HG03135 (cell line): ENCODE measurements around the gene DPP4.
"Not testable (repeated sequence)": the region's sequence is repeated elsewhere in the genome, so short reads cannot be mapped to it uniquely, and the experiment has no call there.

Experiments used
- ATAC-seq: cut with Tn5 transposase; IDR thresholded peaks from one replicate; pipeline ENCODE4 v1.9.1; 2021; ENCODE audit warnings: mild to moderate bottlenecking, moderate library complexity; ENCODE audit not compliant: unreplicated experiment

Gene DPP4

GRCh38 chr2:162060532-162060931 lies 13.5 kb downstream of the DPP4 start:
- no peak for ATAC-seq

DNA sequence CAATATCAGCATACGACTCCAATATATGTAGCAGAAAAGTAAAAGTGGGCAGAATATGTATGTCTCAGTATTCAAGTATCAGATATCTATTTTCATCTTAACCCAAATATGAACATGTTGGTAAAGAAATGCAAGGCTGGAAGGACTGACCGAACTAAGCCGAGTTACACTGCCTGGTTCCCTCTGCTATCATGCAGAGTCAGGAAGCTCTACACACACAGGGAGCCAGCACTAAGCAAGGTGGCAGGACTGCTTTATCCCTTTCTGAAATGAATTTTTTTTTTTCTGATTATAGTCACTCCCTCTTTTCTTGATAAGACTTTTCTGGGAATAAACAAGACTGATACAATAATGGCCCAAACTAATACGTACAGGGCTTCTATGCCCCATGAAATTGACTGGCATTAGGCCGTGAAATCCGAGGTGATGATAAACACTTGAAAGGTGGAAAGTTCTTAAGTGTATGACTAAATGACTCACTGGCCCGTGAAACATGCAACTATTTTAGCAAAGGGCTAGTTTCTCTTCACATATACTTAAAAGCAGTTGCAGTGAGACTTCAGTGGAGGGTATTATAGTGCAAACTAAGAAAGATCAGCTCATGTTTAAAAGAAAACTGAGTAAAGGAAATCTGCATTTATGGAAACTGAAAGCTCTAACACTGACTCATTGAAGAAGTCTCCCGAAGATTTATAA lies 14.9 kb downstream of the DPP4 start:
- peak; percentile 83 for ATAC-seq

DNA sequence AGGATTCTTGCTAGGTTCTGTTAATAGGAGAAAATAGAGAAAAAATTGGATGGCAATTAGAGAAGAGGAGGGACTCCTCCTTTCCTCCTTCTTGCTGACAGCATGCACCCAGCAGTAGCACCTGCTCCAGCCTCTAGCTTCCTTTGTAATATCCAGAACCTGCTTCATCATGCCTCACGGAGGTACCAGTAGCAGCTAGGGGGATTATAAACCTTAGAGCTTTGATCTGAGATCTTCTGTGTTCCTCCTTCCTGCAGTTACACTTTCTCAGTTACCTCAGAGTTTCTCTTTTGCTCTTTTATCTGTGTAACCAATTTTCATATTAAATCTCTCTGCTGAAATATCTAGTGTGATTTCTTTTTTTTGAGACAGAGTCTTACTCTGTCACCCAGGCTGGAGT lies 16.6 kb downstream of the DPP4 start:
- ATAC-seq = no peak

DNA sequence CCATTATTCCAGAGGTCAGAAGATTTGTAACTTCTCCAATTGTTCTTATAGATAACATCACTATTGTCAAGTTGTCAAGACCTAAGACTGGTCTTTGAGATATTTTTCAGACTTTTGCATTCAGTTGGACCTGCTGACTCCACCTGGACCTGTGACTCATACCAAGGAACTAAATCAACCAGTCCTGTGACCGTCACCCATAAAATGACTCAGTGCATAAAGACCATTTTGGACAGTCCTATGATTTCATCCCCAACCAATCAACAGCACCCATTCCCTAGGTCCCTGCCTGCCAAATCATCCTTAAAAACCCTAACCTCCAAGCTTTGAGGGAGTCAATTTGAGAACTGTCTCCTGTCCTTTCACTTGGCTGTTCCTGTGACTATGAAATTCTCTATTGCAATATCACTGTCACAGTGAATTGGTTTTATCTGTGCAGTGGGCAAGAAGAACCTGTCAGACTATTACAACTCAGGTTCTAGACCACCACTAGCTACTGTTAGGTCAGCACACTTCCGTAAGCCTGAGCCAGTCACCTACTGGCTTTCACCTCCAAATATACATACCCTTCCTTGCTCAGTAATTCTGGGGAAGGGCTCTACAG lies 17.1 kb downstream of the DPP4 start:
- no peak for ATAC-seq

DNA sequence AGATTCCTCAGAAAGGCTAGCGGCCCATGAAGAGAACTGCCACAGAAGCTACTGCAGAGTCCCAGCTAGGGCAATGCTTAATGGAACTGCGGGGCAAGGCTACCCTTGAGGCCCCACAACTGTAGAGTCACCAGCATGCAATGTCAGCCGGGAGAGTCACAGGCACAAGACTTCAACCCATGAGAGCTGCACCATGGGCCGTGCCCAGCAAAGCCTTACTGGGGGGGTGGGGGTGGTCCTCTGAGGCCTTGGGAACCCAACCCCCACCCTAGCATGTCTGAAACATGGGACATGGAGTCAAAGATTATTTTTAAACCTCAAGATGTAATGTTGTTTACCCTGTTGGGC lies 20.2 kb downstream of the DPP4 start:
- no peak for ATAC-seq

DNA sequence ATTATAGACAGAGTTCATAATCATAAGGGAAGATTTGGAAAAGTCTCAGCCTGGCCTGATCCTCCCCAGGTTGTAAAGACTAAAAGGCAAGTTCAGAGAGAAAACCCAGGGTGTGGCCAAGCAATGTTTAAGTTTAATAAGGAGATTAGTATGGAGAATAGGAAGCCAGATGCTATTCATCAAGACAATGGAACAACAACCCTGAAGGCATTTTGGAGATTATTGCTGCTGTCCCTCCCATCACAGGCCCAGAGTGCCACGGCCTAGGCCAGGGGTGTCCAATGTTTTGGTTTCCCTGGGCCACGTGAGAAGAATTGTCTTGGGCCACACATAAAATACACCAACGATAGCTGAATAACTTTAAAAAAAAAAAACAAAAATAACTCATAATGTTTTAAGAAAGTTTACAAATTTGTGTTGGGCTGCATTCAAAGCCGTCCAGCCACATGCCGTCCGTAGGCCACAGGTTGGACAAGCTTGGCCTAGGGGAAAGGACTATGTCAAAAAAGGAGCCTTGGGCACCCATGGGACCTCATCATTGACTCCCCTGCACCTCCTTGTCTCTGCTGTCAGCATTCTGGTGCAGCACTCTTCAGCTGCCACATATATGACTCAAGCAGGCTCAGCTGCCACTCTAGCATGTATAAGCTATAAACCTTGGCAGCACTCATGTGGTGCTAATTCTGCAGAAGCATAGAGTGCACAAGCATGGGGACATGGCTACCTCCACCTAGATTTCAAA lies 20.8 kb downstream of the DPP4 start:
- no peak for ATAC-seq

DNA sequence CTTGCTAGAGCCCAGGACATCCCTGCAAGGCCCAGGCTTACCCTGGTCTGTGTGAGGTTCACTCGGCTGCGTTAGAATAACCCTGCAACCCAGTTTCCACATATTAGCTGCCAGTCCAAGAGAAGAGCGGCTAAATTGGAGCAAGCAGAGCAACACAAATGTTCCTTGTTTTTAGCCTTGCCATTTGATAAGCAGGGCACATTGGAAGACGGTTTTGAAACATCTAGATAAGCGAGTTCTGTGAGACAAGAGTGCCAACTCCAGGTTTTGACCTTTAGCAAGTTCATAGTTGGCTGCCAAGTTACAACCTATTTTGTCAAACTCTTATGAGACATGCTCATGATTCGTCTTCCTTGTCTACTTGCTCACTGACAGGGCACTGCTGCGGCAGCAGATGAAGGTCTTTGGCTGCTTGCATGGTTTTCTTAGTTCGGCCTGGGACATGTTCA lies 23.5 kb downstream of the DPP4 start:
- ATAC-seq = no peak

GRCh38 chr2:162049089-162049488 lies 24.9 kb downstream of the DPP4 start:
- ATAC-seq = not testable (repeated sequence)

DNA sequence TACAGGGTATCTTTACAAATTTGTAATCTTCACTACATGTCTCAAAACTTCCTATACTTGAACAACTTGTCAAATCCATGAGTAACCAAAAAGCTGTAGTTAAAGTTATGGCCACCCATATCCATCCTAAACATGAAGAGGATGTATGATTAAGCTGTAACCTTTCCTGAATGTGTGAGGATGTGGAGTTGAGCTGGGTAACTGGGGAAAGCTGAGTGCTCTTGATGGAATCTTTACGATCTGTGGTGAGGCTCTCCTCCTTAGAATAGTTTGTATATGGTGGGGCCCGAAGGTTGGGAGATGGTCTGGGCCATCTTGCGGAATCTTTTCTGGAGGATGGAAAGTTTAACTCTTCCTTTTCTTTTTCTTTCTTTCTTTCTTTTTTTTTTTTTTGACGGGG lies 29.4 kb downstream of the DPP4 start:
- ATAC-seq = no peak

DNA sequence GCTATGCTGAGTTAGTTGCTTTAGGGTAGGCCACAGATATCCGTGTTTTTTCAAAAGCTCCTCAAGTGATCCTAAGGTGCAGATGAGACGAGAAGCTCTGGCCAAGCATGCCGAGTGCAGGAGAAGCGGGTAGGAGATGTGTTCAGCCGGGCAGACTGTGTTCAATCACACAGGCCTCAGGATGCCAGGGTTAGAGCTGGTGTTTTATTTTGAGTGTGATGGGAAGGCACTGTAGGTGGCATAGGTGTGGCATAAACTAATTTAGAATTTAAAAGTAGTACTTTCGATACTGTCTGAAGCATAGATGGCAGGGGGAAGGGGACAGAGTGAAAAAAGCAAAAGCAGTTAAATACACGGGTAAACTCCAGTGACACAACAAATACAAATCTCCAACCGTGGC lies 30.9 kb downstream of the DPP4 start:
- no peak for ATAC-seq

GRCh38 chr2:162041485-162041884 lies 32.5 kb downstream of the DPP4 start:
- no peak for ATAC-seq

DNA sequence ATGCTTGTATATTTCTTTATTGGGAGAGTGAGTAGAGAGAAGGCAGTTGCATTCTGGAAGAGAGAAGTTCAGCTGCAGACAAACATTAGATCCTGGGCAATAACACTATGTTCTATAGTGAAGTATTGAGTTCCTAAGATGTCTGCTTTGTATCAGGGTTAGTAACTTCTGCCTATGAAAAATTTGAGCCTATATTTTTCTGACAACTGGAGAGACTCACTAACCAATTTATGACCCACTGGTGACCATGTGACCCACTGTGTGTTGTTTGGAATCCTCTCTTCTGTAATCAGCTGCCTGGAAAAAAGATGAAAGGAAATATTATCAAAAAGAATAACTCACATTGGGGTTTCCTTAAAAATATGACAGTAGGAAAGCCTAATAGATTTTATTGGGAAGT lies 35.3 kb downstream of the DPP4 start:
- ATAC-seq = no peak

DNA sequence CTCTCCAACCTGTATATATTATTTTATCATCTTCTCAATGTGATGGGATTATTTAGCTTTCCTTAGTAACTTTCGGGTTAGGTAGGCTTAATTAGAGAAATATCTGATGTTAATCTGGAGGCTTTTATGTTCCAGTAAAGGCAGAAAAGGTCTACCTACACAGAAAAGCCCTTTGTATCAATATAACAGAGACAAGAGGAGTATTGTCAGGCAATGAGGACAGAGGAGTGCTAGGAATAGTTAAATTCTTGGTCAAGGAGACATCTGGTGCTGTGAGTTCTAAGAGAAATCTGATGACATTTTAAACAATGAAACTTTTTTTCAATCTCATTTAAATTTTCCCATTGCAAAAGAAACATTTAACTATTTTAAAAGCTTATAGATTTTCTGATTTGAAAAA lies 36.1 kb downstream of the DPP4 start:
- ATAC-seq = no peak

- no peak for ATAC-seq
Observed at GRCh38 chr2:162037028-162037795, 36.8 kb downstream of the DPP4 start.

- no peak for ATAC-seq
Observed at GRCh38 chr2:162035981-162036380, 38.0 kb downstream of the DPP4 start.

- ATAC-seq = no peak
Observed at GRCh38 chr2:162030363-162031190, 43.4 kb downstream of the DPP4 start.

- ATAC-seq = no peak
Observed at GRCh38 chr2:162029287-162029901, 44.6 kb downstream of the DPP4 start.

- no peak for ATAC-seq
Observed at GRCh38 chr2:162028511-162028910, 45.5 kb downstream of the DPP4 start.

- no peak for ATAC-seq
Observed at GRCh38 chr2:162025121-162025911, 48.7 kb downstream of the DPP4 start.
